Immature natural killer cell (primary cell): ENCODE data around the gene LONP2. TPM values are rescaled to one million over a fixed set of nuclear protein-coding genes. Genes with fewer than 3 reads are reported as not detected.

Experiments
- DNase-seq, 3 donors: peaks; one replicate each; pipeline ENCODE4 v3.0.0; 2022; ENCODE audit warnings: mixed read lengths in 1 of 3
- H3K27ac Mint-ChIP-seq, 6 donors: one replicate each; pipeline ENCODE4 v1.8.0; 2020; ENCODE audit warnings: mixed read lengths in 6 of 6, mild to moderate bottlenecking in 5 of 6, inconsistent platforms in 4 of 6, moderate library complexity in 3 of 6
- H3K27me3 Mint-ChIP-seq, 3 donors: one replicate each; pipeline ENCODE4 v1.8.0; 2020 to 2021; ENCODE audit warnings: low read depth in 3 of 3, mild to moderate bottlenecking in 3 of 3, mixed read lengths in 3 of 3, moderate library complexity in 3 of 3, inconsistent platforms in 1 of 3
- H3K36me3 Mint-ChIP-seq, 3 donors: one replicate each; pipeline ENCODE4 v1.8.0; 2020; ENCODE audit warnings: mixed read lengths in 3 of 3, inconsistent platforms in 2 of 3, mild to moderate bottlenecking in 2 of 3
- H3K4me1 Mint-ChIP-seq, 2 donors: one replicate each; pipeline ENCODE4 v1.8.0; 2020; ENCODE audit warnings: inconsistent platforms in 2 of 2, mild to moderate bottlenecking in 2 of 2, mixed read lengths in 2 of 2, moderate library complexity in 1 of 2
- H3K4me3 Mint-ChIP-seq, 5 donors: one replicate each; pipeline ENCODE4 v1.8.0; 2020; ENCODE audit warnings: mild to moderate bottlenecking in 5 of 5, mixed read lengths in 5 of 5, inconsistent platforms in 3 of 5, moderate library complexity in 3 of 5
- H3K9me3 Mint-ChIP-seq, 6 donors: one replicate each; pipeline ENCODE4 v1.8.0; 2020; ENCODE audit warnings: mild to moderate bottlenecking in 6 of 6, mixed read lengths in 6 of 6, inconsistent platforms in 4 of 6, moderate library complexity in 3 of 6
- polyA plus RNA-seq, 3 donors: library from polyadenylated mRNA; unstranded; fragments of 300-500 nt; fragmentation: Illumina TruSeq; gene quantifications; one replicate each; pipeline ENCODE4 v1.2.3, GENCODE V29; 2021

The LONP2 gene
- polyA plus RNA-seq, 3 donors from 2014 or later = 9.7 to 32.4 (median 17.6) TPM

GRCh38 chr16:48252013-48252412, 7.9 kb downstream of the LONP2 start:
- no peaks in the 10 kb centered on the region for H3K9me3 Mint-ChIP-seq
- H3K4me1 Mint-ChIP-seq = peaks cover 20 to 58% of the 10 kb centered on the region in 2 donors
- peaks cover 3 to 22% (median 10%) of the 10 kb centered on the region in 3 donors for H3K36me3 Mint-ChIP-seq
- H3K27ac Mint-ChIP-seq = no peak overlapping the region
- H3K4me3 Mint-ChIP-seq = no peak overlapping the region
- H3K27me3 Mint-ChIP-seq = no peaks in the 10 kb centered on the region
- no peak for DNase-seq

DNA sequence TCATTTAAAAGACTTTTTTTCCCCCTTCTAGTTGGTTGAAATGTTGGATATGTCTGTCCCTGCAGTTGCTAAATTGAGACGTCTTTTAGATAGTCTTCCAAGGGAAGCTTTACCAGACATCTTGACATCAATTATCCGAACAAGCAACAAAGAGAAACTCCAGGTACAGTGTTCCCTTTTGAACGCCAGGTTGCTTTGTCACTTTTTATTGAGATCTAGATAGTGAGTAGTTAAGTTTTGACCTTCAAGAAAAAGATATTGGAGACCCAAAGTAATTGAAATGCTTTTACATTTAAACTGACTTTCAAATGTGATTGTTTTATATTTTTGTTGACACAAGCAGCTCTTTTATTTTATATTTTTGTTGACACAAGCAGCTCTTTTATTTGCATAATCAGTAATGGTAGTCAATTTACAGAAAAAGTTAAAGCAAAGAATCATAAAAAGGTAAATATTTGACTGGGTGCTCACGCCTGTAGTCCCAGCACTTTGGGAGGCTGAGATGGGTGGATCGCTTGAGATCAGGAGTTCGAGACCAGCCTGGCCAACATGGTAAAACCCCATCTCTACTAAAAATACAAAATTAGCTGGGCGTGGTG, 12.6 kb downstream of the LONP2 start:
- Mint-ChIP-seq H3K36me3 (peaks cover 10 to 54% (median 23%) of the 10 kb centered on the region in 3 donors), H3K27ac (no peak overlapping the region)

DNA sequence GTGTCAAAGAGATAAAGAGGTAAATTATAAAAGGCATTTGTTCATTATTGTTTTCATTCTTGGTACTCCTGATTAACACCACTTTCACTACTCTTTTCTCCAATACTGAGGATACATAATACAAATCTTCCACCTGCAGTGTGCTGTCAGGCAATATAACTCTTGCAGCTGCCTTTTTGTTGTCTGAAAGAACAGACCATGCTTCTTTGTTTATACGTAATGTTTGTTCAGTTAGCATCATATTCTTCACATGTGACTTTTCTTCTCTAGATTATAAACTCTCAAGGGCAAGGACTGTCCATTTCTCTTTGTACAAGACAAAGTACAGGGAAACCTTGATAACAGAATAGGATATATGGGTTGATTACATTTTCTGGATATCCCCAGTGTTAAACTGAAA, 17.5 kb downstream of the LONP2 start:
- Mint-ChIP-seq H3K36me3 (peaks cover 33 to 64% (median 49%) of the 10 kb centered on the region in 3 donors), H3K9me3 (peaks cover 0 to 2% (median 0%) of the 10 kb centered on the region in 6 donors), H3K4me1 (peaks cover 0 to under 1% of the 10 kb centered on the region in 2 donors), H3K4me3 (no peak overlapping the region), H3K27ac (no peak overlapping the region), H3K27me3 (no peaks in the 10 kb centered on the region)
- no peak for DNase-seq

More for the DNA sequence above, 12.6 kb downstream of the LONP2 start:
- H3K9me3 Mint-ChIP-seq = no peaks in the 10 kb centered on the region
- H3K4me3 Mint-ChIP-seq = no peak overlapping the region
- DNase-seq = no peak
- no peaks in the 10 kb centered on the region for H3K27me3 Mint-ChIP-seq
- peaks cover 2 to 22% of the 10 kb centered on the region in 2 donors for H3K4me1 Mint-ChIP-seq

GRCh38 chr16:48262631-48263030, 18.5 kb downstream of the LONP2 start:
- H3K36me3 Mint-ChIP-seq = peaks cover 31 to 65% (median 50%) of the 10 kb centered on the region in 3 donors
- peaks cover 0 to 2% (median 0%) of the 10 kb centered on the region in 6 donors for H3K9me3 Mint-ChIP-seq
- no peaks in the 10 kb centered on the region for H3K4me1 Mint-ChIP-seq
- no peak overlapping the region for H3K4me3 Mint-ChIP-seq
- no peak overlapping the region for H3K27ac Mint-ChIP-seq
- DNase-seq = no peak
- H3K27me3 Mint-ChIP-seq = no peaks in the 10 kb centered on the region

DNA sequence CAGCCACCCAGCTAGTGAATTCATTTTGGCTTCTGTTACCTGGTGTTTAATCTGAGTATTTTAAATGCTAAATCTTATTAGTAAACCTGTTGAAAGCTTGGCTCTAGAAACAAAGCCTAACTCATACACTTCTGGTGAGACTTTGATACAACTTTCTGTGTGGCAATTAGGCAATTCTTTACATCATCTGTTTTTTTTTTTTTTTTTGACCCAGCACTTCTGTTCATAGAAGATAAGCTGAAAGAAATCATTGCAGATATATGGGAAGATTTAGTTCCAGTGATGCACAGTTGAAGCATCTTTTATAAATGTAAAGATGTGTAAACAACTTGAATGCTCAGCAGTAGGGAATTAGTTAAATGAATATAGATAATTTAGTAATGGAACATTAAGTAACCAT, 24.9 kb downstream of the LONP2 start:
- no peaks in the 10 kb centered on the region for H3K27me3 Mint-ChIP-seq
- no peak for DNase-seq
- no peak overlapping the region for H3K4me3 Mint-ChIP-seq
- H3K27ac Mint-ChIP-seq = peak overlapping the region in 1 of 6 donors; percentile 56
- no peaks in the 10 kb centered on the region for H3K4me1 Mint-ChIP-seq
- H3K36me3 Mint-ChIP-seq = peaks cover 13 to 40% (median 18%) of the 10 kb centered on the region in 3 donors
- no peaks in the 10 kb centered on the region for H3K9me3 Mint-ChIP-seq

DNA sequence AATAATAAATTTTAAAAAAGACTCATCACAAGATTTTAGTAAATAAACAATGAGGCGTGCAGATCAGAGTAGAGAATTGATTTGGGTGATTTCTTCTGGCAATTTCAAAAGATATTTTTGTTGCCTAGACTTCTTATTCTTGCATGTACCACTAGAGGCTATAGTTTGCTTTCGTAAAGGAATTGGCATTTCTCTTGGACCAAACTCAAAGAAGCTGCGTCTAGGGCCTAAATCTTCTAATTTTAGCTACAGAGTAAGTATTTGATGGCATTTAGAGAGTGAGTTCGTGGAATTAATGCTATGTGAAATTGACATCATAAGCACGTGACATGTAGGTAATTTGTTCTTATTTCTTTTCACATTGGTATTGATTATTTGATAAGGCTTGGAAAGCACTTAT, 27.6 kb downstream of the LONP2 start:
- Mint-ChIP-seq H3K27ac (no peak overlapping the region), H3K27me3 (peaks cover 0 to 2% (median 0%) of the 10 kb centered on the region in 3 donors), H3K4me3 (no peak overlapping the region), H3K9me3 (no peaks in the 10 kb centered on the region), H3K36me3 (peaks cover 3 to 37% (median 9%) of the 10 kb centered on the region in 3 donors), H3K4me1 (no peaks in the 10 kb centered on the region)
- DNase-seq = no peak

DNA sequence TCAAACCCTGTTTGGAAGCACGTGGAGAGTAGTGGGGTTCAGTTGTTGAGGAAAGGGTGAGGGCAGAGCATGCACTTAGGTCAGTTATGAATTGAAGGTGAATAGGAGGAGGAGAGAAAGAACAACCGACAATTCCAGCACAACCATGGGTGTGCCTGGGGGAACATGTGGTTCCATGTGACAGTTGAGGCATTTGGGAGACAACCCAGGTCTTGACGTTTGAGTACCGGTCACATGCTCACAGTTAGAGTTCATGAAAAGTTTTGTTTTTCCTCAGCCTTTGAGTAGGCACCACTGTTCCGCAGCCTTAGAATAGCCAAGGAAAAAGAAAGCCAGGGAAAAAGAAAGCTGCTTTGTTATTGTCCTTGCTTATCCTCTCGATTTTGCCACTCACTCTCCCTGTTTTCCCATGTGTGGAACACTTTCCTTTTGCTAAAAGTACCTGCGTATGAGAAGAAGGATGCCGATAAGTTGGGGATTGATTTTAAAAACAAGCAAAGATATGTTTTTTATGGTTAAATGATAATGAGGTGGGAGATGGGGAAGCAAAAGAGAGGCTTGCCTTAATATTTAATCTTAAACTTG, 28.8 kb downstream of the LONP2 start:
- H3K27me3 Mint-ChIP-seq = peaks cover 0 to 2% (median 0%) of the 10 kb centered on the region in 3 donors
- no peaks in the 10 kb centered on the region for H3K4me1 Mint-ChIP-seq
- no peak for DNase-seq
- H3K27ac Mint-ChIP-seq = no peak overlapping the region
- peaks cover 5 to 44% (median 17%) of the 10 kb centered on the region in 3 donors for H3K36me3 Mint-ChIP-seq
- H3K4me3 Mint-ChIP-seq = no peak overlapping the region
- H3K9me3 Mint-ChIP-seq = no peaks in the 10 kb centered on the region

GRCh38 chr16:48274476-48274875, 30.4 kb downstream of the LONP2 start:
- H3K27me3 Mint-ChIP-seq = peaks cover 0 to 2% (median 0%) of the 10 kb centered on the region in 3 donors
- DNase-seq = no peak
- H3K36me3 Mint-ChIP-seq = peaks cover 15 to 50% (median 24%) of the 10 kb centered on the region in 3 donors
- no peaks in the 10 kb centered on the region for H3K4me1 Mint-ChIP-seq
- no peaks in the 10 kb centered on the region for H3K9me3 Mint-ChIP-seq
- no peak overlapping the region for H3K4me3 Mint-ChIP-seq
- H3K27ac Mint-ChIP-seq = no peak overlapping the region

- Mint-ChIP-seq H3K36me3 (peaks cover 21 to 51% (median 26%) of the 10 kb centered on the region in 3 donors), H3K9me3 (no peaks in the 10 kb centered on the region), H3K27ac (no peak overlapping the region), H3K4me1 (no peaks in the 10 kb centered on the region), H3K4me3 (no peak overlapping the region), H3K27me3 (peaks cover 0 to 2% (median 0%) of the 10 kb centered on the region in 3 donors)
- no peak for DNase-seq
Observed at GRCh38 chr16:48276102-48276501, 32.0 kb downstream of the LONP2 start.

DNA sequence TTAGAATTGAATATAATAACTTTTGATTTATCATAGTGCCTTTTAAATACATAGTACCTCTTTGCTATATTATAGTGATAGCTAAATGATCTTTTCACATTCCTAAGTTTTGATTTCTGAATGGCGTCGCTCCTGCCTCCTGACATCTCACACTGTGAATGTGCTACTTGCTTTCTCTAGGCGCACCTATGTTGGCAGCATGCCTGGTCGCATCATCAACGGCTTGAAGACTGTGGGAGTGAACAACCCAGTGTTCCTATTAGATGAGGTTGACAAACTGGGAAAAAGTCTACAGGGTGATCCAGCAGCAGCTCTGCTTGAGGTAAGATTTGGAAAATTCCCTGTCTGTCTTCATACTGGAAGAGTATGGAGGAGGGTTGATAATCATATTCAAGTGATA, 33.1 kb downstream of the LONP2 start:
- peaks cover 21 to 48% (median 26%) of the 10 kb centered on the region in 3 donors for H3K36me3 Mint-ChIP-seq
- H3K4me1 Mint-ChIP-seq = no peaks in the 10 kb centered on the region
- H3K27me3 Mint-ChIP-seq = peaks cover 0 to 2% (median 0%) of the 10 kb centered on the region in 3 donors

GRCh38 chr16:48279199-48279598, 35.1 kb downstream of the LONP2 start:
- no peak for DNase-seq
- no peaks in the 10 kb centered on the region for H3K9me3 Mint-ChIP-seq
- H3K4me1 Mint-ChIP-seq = peaks cover 17 to 18% of the 10 kb centered on the region in 2 donors
- H3K36me3 Mint-ChIP-seq = peaks cover 29 to 49% (median 30%) of the 10 kb centered on the region in 3 donors
- no peak overlapping the region for H3K4me3 Mint-ChIP-seq
- H3K27me3 Mint-ChIP-seq = peaks cover 0 to 5% (median 0%) of the 10 kb centered on the region in 3 donors
- H3K27ac Mint-ChIP-seq = no peak overlapping the region

More for the DNA sequence above, 33.1 kb downstream of the LONP2 start:
- no peak for DNase-seq
- Mint-ChIP-seq H3K9me3 (no peaks in the 10 kb centered on the region), H3K4me3 (no peak overlapping the region), H3K27ac (peak overlapping the region in 1 of 6 donors; percentile 45)

DNA sequence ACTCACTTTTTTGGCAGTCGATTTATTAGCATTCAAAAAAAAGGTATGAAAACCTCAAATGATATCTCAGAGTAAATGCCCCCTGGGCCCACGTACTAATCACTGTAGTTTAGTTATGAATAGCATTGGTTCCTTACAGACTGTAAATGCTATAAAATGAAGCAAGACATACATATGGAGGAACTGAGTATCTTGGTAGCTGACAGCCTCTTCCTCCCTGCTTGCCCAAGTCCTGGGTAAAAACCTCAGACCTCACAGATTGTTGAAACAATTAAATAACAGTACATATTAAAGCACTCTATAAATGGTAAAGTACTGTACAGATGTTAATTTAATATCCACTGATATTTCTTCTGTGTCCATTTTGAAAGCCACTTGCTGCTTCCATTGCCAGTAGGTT, 36.4 kb downstream of the LONP2 start:
- H3K27me3 Mint-ChIP-seq = peaks cover 0 to 10% (median 4%) of the 10 kb centered on the region in 3 donors
- peaks cover 32 to 51% (median 32%) of the 10 kb centered on the region in 3 donors for H3K36me3 Mint-ChIP-seq
- no peak overlapping the region for H3K27ac Mint-ChIP-seq
- H3K9me3 Mint-ChIP-seq = peaks cover 0 to 2% (median 0%) of the 10 kb centered on the region in 6 donors
- no peak overlapping the region for H3K4me3 Mint-ChIP-seq
- DNase-seq = no peak
- H3K4me1 Mint-ChIP-seq = peaks cover 30 to 32% of the 10 kb centered on the region in 2 donors

- Mint-ChIP-seq H3K36me3 (peaks cover 37 to 46% (median 42%) of the 10 kb centered on the region in 3 donors), H3K27ac (peak overlapping the region in 1 of 6 donors; percentile 1), H3K4me1 (peaks cover 41 to 43% of the 10 kb centered on the region in 2 donors), H3K4me3 (peak overlapping the region in 4 of 5 donors; percentile 0 to 68 (median 20)), H3K27me3 (peaks cover 4 to 14% (median 8%) of the 10 kb centered on the region in 3 donors), H3K9me3 (peaks cover 8 to 14% (median 10%) of the 10 kb centered on the region in 6 donors)
- DNase-seq = peak in 2 of 3 donors; percentile 3 to 7
Observed at GRCh38 chr16:48282636-48283263, 38.6 kb downstream of the LONP2 start.
